ENCODE results near the gene PDCD2L. TPM values are rescaled to one million over a fixed set of nuclear protein-coding genes. Genes with fewer than 3 reads are reported as not detected.
A peak's percentile ranks its signal among the peaks of the same experiment; 100 is the strongest.

PDCD2L gene
- total and polyA plus RNA-seq, 9 donors = 6.6 to 15.1 (median 8.9) TPM

GRCh38 chr19:34359140-34359953, 44.9 kb upstream of the PDCD2L start:
- 3 to 5% (median 4%) methylated on average over 50 to 61 of the region's 61 CpGs for WGBS, 3 donors
- peak; percentile 94 to 98 (median 97) for DNase-seq
- Histone ChIP-seq H3K27me3 (no peaks in the 10 kb centered on the region), H3K4me3 (peak overlapping the region; percentile 35), H3K4me1 (ENCODE audit: insufficient read depth) (peaks cover 3% of the 10 kb centered on the region), H3K36me3 (no peaks in the 10 kb centered on the region), H3K27ac (peak overlapping the region; percentile 16 to 76), H3K9me3 (no peaks in the 10 kb centered on the region)
- intact Hi-C loops (cut with DNase I) = no loop called here
- TF ChIP-seq EP300 (IDR thresholded peaks at IDR 0.05) (no peak), CTCF (IDR thresholded peaks at IDR 0.05) (peak in 2 of 3 donors; percentile 28 to 64), POLR2A (IDR thresholded peaks at IDR 0.05) (peak; percentile 16)

- peaks cover 3% of the 10 kb centered on the region for H3K4me1 ChIP-seq (ENCODE audit: insufficient read depth)
- H3K27ac ChIP-seq = peak overlapping the region in 1 of 2 donors; percentile 76
- TF ChIP-seq CTCF (IDR thresholded peaks at IDR 0.05) (no peak), POLR2A (IDR thresholded peaks at IDR 0.05) (no peak), EP300 (IDR thresholded peaks at IDR 0.05) (no peak)
- peak in 2 of 5 donors; percentile 47 for DNase-seq
- WGBS, 3 donors = 53 to 67% (median 62%) methylated on average over 7 of the region's 7 CpGs
- H3K9me3 ChIP-seq = no peaks in the 10 kb centered on the region
- H3K4me3 ChIP-seq = peak overlapping the region; percentile 35
- intact Hi-C loops (cut with DNase I) = loop anchor here in 1 of 4 donors (10.0 kb wide), 1 partner anchor 125 kb away; the partner anchor contains the start of gene WTIP
- no peaks in the 10 kb centered on the region for H3K27me3 ChIP-seq
- no peaks in the 10 kb centered on the region for H3K36me3 ChIP-seq
Measured at GRCh38 chr19:34359954-34360315, 44.3 kb upstream of the PDCD2L start.

- Histone ChIP-seq H3K4me3 (no peak overlapping the region), H3K9me3 (no peaks in the 10 kb centered on the region), H3K27ac (peak overlapping the region in 1 of 2 donors; percentile 76), H3K36me3 (no peaks in the 10 kb centered on the region), H3K27me3 (no peaks in the 10 kb centered on the region), H3K4me1 (ENCODE audit: insufficient read depth) (peaks cover 3% of the 10 kb centered on the region)
- no peak for DNase-seq
- intact Hi-C loops (cut with DNase I) = loop anchor here in 1 of 4 donors (10.0 kb wide), 1 partner anchor 124 kb away; the partner anchor contains the start of gene WTIP
- TF ChIP-seq POLR2A (IDR thresholded peaks at IDR 0.05) (no peak), EP300 (IDR thresholded peaks at IDR 0.05) (no peak), CTCF (IDR thresholded peaks at IDR 0.05) (no peak)
- 85 to 90% (median 89%) methylated on average over 9 of the region's 9 CpGs for WGBS, 3 donors
Measured at GRCh38 chr19:34360354-34360909, 43.8 kb upstream of the PDCD2L start.

GRCh38 chr19:34362679-34363069, 41.5 kb upstream of the PDCD2L start:
- TF ChIP-seq CTCF (IDR thresholded peaks at IDR 0.05) (no peak), POLR2A (IDR thresholded peaks at IDR 0.05) (no peak), EP300 (IDR thresholded peaks at IDR 0.05) (no peak)
- 50 to 65% (median 59%) methylated on average over 3 of the region's 3 CpGs for WGBS, 3 donors
- H3K27ac ChIP-seq = no peak overlapping the region
- no peak overlapping the region for H3K4me3 ChIP-seq
- no peaks in the 10 kb centered on the region for H3K27me3 ChIP-seq
- no peak for DNase-seq
- H3K9me3 ChIP-seq = no peaks in the 10 kb centered on the region
- intact Hi-C loops (cut with DNase I) = loop anchor here in 1 of 4 donors (10.0 kb wide), 1 partner anchor 122 kb away; the partner anchor contains the start of gene WTIP
- H3K36me3 ChIP-seq = no peaks in the 10 kb centered on the region
- peaks cover 18% of the 10 kb centered on the region for H3K4me1 ChIP-seq (ENCODE audit: insufficient read depth)
